HG02884 (cell line): ENCODE data around the gene C10orf67.
"Not testable (repeated sequence)": the region's sequence is repeated elsewhere in the genome, so short reads cannot be mapped to it uniquely, and the experiment has no call there.

Source experiments
- ATAC-seq: cut with Tn5 transposase; IDR thresholded peaks from one replicate; pipeline ENCODE4 v1.9.1; 2021; ENCODE audit warnings: mild to moderate bottlenecking, moderate library complexity; ENCODE audit not compliant: unreplicated experiment

C10orf67 gene

DNA sequence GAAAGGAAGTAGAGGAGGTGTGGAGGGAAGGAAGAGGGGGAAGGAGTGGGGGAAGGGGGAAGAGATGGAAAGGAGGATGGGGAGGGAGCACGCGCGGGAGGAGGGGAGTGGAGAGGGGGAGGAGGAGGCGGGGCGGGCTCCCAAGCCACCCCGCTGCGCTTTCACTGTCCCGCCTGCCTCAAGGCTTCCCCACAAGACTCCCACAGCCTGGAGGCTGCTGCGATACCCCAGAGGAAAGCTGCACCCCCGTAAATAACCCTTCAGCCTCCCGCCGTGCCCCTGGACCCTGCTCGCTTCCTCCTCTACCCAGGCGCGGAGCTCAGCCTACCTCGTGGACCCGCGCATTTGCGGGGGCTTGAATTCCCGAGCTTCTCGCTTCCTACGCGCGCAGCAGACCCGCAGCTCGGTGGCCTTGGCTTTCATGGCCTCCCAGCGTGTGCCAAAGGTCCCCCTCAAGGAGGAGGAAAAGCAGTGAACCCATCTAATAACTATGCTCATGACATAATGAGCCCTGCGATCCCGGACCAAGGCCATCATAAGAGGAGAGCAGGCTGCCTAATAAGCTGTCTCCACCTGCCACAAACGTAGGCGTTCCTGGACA, at the start of gene C10orf67:
Gene C10orf67 (minus strand): TSS at position 557 of the 601 bp plus-strand sequence. CDS start 23 bp downstream, at position 534.
- no peak for ATAC-seq

DNA sequence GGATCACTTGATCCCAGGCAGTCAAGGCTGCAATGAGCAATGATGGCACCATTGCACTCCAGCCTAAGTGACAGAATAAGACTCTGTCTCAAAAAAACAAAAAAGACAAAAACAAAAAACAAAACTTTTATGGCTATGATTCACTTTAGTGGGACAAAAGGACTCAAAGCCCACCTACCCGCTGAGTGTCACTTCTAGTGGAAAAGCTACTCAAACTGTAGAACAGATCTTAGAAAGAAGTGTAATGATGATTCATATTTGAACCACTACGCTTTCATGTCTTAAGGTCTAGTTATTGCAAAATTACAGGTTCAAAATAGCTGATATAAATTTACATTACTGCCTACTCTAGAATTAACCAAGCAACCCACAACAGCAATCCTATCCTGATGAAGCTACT, 47.2 kb upstream of the C10orf67 start:
- no peak for ATAC-seq

DNA sequence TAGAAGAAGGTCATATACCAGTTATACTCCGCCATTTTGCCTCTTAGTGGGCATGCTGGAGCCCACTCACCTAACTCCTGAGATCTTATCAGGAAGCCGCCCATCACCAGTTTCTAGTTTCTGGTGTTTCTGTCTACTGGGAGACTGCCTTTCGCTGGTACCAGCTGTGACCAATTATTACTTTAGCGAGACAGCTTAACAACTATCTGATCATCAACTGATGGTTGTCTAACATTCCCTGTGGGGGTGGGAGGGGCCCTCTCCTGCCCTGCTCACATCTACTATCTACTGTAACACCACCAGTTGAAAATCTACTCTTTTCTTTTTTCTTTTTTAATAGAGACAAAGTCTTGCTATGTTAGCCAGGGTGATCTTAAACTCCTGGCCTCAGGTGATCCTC, 46.2 kb upstream of the C10orf67 start:
- ATAC-seq: no peak

DNA sequence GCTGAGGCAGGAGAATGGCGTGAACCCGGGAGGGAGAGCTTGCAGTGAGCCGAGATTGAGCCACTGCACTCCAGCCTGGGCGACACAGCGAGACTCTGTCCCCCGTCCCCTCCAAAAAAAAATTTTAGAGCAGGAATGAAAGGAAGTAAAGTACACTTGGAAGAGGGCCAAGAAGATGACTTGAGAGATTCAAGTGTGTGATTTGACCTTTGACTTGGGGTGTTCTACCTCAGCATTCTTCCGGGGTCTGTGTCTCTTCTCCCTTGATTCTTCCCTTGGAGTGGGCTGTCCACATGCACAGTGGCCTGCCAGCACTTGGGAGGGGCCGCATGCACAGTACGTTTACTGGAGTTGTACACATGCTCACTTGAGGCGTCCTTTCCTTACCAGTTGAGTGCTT, 45.8 kb upstream of the C10orf67 start:
- not testable (repeated sequence) for ATAC-seq

DNA sequence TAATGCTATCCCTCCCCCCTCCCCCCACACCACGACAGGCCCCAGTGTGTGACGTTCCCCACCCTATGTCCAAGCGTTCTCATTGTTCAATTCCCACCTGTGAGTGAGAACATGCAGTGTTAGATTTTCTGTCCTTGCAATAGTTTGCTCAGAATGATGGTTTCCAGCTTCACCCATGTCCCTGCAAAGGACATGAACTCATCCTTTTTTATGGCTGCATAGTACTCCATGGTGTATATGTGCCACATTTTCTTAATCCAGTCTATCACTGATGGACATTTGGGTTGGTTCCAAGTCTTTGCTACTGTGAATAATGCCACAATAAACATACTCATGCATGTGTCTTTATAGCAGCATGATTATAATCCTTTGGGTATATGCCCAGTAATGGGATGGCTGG, 42.9 kb upstream of the C10orf67 start:
- not testable (repeated sequence) for ATAC-seq

DNA sequence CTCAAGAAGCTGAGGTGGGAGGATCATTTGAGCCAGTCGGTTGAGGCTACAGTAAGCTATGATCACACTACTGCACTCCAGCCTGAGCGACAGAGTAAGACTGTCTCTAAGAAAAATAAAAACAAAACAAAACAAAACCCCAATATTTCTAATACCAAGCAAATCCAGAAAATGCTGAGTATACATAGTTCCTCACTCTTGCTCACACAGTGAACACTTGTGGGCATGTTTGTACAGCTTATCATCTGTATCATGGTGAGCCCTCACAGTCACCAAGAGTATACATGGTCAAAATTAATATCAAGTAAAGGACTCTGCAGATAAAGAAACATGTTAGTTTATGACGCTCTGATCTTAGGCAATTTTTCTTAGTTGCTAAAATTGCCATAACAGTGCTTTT, 41.5 kb upstream of the C10orf67 start:
- ATAC-seq: no peak

DNA sequence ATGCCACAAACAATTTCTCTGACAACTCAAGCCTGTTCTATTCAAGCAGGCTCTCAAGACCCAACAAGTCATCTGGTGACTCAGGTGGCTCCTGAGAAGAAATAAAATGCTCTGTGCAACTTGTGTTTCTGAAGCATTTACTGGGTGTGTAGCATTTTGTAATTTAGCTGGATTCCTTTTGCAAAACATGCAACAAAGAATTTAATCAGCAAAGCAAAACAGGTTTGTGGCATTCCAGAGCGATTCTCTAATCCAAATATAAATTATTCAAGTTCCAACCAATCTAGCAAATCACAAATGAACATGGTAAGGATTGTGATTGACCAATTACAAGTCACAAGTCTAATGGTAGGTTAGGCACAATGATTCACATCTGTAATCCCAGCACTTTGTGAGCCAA, 39.8 kb upstream of the C10orf67 start:
- no peak for ATAC-seq

DNA sequence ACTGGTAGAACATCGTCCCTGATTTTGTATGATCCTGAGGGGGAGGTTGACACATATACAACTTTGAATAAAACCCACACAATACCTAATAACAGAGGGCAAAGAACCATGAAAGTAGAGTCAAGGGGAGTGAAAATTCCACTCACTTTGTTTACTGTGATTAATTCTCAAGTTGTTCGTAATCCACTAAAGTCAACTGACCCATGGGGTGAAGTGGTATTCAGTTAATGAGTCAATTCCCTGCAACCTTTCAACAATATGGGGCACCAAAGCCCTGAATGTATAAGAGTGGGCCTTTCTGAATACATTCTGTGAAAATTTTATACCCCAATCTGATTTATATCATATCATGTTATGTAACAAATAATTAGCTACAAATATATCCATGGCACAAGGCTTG, 39.0 kb upstream of the C10orf67 start:
- no peak for ATAC-seq

DNA sequence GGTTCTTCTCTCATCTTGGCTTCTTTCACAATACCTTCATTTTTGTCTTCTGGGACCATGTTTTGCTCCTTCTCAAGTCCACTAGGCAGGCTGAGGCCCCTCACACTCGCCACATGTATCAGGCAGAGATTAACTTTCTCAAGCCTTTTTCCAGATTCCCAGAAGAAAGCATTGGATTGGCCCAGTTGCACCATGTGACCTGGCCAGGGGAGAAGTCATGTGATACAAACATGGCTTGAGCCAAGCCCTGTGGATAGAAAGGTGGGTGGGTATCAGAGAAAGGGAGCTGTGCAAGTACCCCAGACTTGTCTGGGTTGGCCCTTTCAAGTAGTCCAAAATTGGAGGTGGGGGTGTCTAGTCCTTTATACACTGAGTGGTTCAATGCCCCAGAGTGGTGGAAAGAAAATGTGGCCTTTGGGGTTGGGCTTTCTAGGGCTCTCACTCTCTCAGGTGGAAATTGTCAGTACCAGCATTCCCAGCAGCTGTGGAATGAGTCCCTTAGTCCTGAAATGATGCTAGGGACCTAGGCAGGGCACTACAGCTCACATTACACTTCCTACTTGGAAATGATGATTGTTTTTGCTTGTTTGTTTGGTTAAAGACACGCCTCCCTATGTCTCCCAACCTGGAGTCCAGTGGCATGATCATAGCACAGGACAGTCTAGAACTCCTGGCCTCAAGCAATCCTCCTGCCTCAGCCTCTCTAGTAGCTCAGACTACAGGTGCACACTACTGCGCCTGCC, 36.9 kb upstream of the C10orf67 start:
- no peak for ATAC-seq

DNA sequence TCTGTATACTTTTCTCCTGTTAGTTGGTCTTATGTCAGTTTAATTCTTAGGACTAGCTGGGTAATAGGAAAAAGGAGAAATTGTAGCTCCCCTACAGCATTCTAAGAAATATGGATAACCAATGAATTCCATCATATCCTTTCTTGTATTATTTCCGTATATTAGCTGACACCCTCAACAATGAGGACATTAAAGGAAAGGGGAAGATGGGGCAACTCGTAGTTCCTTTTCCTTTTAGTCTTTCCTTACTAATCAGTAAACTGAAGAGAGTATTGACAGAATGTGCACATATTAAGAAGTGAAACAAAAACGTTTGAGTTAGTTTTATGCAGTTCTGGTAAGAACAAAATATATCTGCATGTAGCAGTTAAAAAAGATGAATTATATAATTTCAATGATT, 35.1 kb upstream of the C10orf67 start:
- no peak for ATAC-seq

DNA sequence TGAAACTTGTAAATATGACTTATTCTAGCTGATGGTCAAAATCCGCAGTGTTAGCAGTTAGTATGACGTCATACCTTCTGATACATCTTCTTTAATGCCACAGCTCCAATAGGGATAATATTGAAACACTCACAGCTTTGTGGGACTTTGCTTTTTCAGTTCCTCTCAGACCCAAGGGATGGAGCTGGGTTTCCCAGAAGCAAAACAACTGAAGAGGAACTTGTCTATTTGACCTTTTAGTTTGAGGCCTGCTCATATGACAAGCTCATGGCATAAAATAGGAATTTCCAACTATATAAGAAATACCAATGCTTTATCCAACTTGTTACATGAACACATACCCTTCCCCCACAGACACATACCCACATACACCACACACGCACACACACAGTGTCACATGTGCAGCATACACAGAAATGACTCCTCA, 31.6 kb upstream of the C10orf67 start:
- ATAC-seq: no peak

DNA sequence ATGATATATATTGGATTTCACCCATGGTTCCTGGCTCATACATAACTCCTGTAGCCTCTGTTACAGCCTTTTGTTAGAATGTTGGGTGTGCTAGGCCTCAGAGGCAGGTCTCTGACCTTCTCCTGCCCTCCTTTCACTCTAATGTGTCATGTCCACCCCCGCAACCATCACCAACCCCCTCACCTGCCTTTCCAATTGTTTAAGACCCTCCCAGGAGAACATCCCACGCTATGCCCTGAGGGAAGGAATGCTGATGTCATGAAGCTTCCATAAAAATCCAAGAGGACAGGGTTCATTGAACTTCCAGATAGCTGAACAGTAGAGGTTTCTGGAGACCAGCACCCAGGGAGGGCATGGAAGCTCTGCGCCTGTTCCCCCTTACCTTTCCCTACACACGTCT, 30.8 kb upstream of the C10orf67 start:
- ATAC-seq: no peak

DNA sequence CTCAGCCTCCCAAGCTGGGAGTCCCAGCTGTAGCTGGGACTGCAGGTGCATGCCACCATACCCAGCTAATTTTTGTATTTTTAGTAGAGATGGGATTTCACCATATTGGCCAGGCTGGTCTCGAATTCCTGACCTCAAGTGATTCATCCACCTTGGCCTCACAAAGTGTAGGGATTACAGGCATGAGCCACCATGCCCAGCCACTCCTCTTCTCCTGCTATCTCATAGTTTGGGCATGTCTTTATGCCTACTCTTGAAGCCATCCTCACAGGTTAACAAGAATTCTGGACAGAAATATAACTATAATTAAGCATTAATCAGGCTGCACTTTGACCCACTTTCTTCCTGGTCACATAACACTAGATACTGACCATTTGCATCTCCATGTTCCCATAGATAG, 28.6 kb upstream of the C10orf67 start:
- ATAC-seq: no peak

DNA sequence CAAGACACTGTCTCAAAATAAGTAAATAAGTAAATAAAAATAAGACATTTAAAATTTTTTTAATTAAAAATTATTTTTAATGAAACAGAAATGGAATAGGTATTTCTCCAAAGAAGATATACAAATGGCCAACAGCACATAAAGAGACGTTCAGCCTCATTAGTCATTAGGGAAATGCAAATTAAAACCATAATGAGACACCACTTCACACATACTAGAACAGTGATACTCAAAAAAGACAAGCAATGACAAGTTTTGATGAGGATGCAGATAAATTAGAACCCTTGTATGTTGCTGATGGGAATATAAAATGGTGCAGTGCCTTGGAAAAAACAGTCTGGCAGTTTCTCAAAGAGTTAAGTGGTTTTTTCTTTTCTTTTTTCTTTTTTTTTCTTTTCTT, 26.5 kb upstream of the C10orf67 start:
- no peak for ATAC-seq

DNA sequence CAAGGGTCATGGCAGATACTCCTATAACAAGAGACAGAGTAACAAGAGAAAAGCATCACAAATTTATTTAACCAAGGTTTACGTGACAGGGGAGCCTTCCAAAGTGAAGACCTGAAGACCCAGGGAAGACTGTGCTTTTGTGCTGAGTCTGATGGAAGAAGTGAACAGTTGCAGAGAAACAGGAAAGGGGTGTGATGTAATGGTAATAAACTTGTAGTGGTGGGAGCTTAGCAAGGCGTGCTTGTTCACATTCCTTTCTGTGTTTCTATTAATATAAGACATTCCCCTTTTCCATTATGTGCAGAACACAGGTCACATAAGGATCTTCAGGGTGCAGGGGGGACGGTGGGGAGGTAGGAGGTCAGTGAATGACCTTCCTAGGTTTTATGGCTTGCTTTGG, 25.5 kb upstream of the C10orf67 start:
- no peak for ATAC-seq

DNA sequence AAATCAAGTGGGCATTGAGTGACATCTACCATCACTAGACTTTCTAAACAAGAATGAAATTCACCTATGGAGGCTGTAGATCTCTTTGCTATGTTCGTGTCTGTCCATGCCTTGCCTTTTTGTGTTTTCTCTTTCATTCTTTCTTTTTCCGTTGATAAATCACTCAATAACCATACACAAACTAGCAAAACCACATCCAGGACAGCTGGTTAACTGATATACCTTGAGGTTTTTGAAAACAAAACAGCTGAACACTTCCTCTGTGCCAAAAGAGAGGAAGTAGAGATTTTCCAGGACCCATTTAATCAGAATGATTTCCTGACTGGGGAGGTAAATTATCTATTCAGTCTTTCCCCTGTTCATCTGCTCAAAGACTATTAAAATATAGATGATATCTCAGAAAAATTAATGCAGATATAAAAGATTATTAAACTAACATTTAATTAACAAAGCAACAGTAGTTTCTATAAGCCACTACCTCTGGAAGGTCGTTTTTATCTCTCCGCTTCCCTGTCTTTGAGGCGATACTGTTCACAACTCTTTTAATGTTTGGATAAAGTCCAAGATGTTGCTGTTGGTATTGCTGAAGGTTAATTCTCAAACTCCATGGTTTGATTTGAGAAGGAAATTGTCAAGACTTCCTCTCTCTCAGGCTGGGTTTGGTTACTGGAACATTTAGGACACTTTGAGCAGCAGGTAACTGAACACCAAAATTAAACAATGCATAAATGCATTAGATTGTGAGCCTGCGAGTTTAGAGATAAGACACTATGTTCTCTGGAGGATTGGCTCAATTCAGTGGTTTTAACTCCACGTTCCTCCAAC, 24.4 kb upstream of the C10orf67 start:
- peak; percentile 60 for ATAC-seq

DNA sequence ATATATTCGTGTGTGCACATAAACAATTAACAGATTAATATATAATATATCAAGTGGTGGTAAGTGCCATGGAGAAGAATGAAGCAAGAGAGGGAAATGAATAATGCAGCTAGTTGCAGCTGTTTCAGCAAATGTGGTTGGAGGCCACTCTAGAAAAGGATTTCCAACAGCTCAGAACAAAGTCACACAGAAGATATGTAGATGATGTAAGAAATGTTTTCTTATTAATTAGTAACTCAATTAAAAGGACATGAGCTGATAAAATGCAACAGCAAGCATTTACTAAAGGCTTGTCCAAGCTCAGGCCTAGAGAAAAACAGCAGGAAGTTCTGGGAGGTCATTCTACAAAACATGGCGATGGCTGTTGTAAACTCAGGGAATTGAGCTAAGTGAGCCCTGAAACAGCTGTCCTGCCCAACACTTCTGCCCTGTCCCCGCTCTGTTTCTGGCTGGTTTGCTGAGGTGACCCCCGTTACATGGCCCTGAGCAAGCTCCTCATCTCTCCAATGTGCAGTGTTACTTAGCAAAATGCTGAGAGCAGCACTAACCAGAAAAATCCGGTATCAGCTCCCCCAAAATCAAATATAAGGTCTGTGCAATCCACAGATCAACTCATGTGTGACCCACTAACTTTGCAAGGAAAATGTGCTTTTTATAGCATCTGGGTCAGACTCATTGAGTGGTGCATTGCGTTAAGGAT, 23.4 kb upstream of the C10orf67 start:
- no peak for ATAC-seq

DNA sequence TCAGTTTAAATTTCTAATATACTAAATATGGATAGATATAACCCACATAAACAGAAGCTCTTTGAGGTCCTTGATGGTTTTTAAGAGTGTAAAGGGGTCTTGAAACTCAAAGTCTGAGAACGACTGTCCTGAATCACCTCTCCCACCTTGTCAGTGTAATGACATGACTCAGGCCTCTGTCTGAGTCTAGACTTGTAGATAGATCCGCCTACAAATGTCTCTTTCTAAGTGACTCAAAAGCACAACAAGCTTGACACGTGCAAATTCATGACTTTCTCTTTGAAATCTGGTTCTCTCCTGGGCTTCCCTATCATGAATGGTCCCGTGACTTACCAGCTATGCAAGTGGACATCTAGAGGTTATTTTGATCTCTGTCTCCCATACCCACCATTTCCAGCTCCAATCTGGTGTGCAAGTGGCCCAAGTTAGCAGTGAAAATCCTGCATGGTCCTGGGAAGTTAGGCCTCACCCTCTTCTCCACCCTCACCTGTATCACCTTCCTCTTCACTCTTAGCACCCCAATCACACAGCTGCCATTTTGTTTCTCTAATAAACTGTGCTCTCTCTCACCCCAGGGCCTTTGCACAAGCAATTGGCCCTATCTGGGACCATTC, 20.9 kb upstream of the C10orf67 start:
- ATAC-seq: peak; percentile 52

DNA sequence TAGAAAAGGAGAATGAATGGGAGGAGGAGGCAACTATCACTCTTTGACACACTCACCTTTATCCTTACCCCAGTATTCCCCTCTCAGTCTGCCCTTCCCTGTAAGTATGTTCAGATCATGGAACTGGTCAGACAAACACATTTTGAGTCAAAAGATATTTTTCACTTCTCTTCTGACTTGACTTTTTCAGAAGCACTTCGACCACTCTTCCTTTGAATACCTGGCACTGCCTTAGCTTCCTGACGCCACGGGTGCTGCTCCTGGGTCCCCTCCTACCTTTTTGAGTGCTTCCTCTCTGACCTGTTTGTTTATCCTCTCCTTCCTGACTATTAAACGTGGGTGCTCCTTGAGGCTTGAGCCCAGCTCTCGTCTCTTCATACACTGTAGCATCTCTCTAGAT, 19.8 kb upstream of the C10orf67 start:
- ATAC-seq: peak; percentile 30

DNA sequence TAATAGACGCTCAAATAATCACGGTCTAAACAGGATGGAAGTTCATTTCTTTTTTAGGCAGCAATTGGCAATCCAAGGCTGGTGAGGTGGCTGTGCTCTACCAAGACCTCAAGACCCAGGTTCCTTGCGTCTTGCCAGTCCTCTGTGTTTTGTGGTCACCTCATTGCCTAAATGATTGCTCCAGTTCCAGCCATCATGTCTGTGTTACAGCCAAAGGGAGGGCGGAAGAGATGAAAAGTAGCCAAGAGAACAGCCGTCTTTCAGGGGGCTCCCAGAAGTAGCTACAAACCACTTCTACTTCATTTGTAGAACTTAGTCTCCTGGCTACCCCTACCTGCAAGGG, 19.2 kb upstream of the C10orf67 start:
- no peak for ATAC-seq
